ENCODE measurements around the gene SUGCT. TPM values are rescaled to one million over a fixed set of nuclear protein-coding genes. Genes with fewer than 3 reads are reported as not detected.

The SUGCT gene
- total and polyA plus RNA-seq, 7 donors, result 2.4 to 7.3 (median 3.2) TPM

DNA sequence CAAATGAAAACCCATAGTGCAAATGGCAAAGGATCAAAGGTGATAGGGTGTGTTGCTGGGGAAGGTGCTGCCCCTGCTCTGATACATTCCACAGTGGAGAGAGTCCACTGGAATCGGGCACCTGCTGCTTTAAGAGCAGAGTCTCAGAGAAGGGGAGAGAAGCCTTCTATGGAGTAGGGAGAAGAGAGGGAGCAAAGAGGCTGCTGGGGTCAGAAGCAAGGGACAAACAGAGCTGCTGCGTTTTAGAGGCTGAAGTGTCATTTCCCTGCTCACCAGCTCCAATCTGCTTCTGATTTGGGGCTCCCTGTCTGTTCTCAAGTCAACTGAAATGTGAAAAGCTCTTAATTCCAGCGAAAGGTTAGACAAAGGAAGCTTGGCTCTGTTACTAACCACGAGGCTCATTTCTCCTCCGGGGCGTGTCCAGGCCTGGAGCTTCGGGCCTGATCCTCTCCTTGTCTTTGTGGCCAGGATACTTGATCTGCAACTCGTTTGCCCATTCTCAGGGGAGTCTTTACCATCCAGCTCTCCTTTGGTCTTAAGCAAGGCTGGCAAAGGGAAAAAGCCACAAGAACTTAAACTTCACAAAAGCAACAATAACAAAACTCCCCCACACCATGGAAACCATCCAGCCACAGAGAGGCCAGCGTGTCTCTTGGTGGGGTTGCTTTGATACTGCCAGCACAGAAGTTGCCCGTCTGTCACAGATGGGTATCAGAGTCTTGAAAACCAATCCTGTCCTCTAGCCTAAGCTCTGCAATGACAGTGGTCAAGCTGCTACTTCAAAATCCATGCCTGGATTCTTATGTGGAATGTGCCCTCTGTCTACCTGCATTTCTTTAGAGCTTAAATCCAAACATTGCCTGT lies 692.6 kb downstream of the SUGCT start:
- no peak overlapping the region for H3K4me3 ChIP-seq

DNA sequence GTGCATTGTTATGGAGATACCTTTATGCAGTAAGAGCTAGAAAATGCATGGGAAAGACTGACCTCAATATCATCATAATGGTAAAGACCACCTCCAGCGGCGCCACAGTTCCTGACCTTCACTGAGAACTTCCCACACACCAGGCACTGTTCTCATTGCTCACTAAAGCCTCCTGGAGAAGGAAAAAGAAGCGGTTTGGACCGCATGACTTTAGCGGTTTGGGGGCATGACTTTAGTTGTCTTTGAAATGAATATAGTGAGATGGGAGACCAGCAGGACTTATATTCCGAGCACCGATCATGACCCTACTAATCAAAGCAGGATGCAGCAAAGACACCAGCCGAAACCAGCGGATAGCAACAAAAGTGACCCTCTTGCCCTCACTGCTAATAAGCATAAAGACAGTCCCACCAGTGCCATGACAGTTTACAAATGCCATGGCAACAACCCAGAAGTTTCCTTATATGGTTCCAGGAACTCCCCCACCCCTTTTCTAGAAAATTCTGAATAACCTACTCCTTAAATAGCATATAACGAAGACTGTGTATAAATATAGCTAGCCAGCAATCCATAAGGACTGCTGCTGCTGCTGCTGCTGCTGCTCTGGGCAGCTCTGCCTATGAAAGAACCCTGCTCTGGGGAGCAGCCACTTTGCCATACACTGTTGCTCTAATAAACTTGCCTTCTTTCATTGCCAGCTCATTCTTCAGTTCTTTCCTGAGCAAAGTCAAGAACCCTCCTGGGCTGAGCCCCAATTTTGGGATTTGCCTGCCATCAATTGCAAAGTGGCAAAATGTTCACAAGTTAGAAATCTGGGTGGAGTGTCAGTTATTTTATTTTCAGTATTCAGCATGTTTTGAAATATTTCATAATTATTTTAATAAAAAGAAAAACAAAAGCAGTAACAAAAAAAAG lies 694.1 kb downstream of the SUGCT start:
- WGBS, 3 donors, result 91 to 96% (median 92%) methylated on average over 10 of the region's 10 CpGs
- TF ChIP-seq, protein P1, sequence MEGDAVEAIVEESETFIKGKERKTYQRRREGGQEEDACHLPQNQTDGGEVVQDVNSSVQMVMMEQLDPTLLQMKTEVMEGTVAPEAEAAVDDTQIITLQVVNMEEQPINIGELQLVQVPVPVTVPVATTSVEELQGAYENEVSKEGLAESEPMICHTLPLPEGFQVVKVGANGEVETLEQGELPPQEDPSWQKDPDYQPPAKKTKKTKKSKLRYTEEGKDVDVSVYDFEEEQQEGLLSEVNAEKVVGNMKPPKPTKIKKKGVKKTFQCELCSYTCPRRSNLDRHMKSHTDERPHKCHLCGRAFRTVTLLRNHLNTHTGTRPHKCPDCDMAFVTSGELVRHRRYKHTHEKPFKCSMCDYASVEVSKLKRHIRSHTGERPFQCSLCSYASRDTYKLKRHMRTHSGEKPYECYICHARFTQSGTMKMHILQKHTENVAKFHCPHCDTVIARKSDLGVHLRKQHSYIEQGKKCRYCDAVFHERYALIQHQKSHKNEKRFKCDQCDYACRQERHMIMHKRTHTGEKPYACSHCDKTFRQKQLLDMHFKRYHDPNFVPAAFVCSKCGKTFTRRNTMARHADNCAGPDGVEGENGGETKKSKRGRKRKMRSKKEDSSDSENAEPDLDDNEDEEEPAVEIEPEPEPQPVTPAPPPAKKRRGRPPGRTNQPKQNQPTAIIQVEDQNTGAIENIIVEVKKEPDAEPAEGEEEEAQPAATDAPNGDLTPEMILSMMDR (IDR thresholded peaks at IDR 0.05), result no peak
- Histone ChIP-seq H3K4me1 (no peaks in the 10 kb centered on the region), H3K36me3 (ENCODE audit: insufficient read depth in 1 of 2, low read depth in 1 of 2) (no peaks in the 10 kb centered on the region), H3K27ac (no peak overlapping the region), H3K9me3 (no peaks in the 10 kb centered on the region), H3K4me3 (no peak overlapping the region), H3K27me3 (ENCODE audit: insufficient read depth in 3 of 3, low read length in 2 of 3) (no peaks in the 10 kb centered on the region)
- ATAC-seq (no peak), DNase-seq (no peak)
- intact Hi-C loops (cut with DNase I), result no loop called here

More for the DNA sequence above, 692.6 kb downstream of the SUGCT start:
- intact Hi-C loops (cut with DNase I), result no loop called here
- no peaks in the 10 kb centered on the region for H3K9me3 ChIP-seq
- no peaks in the 10 kb centered on the region for H3K27me3 ChIP-seq (ENCODE audit: insufficient read depth in 3 of 3, low read length in 2 of 3)
- H3K27ac ChIP-seq, result no peak overlapping the region
- ATAC-seq, result no peak
- H3K4me1 ChIP-seq, result no peaks in the 10 kb centered on the region
- TF ChIP-seq, protein P1 (IDR thresholded peaks at IDR 0.05), result no peak
- WGBS, 3 donors, result 43 to 51% (median 46%) methylated on average over 10 of the region's 10 CpGs
- DNase-seq, result peak in 1 of 2 donors; percentile 23
- H3K36me3 ChIP-seq (ENCODE audit: insufficient read depth in 1 of 2, low read depth in 1 of 2), result no peaks in the 10 kb centered on the region

DNA sequence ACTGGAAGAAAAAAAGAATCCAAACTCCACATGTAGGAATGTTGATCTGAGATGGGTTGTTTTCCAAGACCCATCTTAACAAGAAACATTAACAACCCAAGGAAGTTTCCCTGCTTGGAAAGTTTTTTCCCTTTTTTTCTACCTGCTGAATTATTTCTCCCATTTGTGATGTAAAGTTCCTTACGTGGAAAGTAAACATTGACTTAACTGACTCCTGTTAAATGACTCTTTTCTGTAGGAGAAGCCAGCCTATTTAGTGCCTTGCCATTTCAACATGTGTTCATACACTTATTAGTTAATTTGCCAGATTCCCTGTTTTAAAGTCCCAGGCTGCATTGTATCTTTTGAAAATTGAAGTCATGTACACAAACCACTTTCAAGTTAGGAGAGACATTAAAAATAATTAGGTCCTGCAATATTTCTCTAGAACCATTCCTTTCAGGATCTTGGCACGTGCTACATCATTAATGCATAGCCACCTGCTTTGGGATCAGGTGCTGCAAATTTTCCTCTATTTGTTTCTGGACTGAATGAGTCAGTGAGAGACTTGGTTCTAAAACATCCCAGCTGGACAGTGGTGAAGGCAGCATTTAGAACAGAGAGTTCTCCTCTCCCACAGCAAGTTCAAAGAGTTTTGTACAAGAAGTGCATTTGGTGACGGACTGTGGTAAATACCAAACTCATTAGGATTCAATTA lies 698.5 kb downstream of the SUGCT start:
- H3K4me1 ChIP-seq, result no peaks in the 10 kb centered on the region
- no peak overlapping the region for H3K27ac ChIP-seq
- H3K9me3 ChIP-seq, result no peaks in the 10 kb centered on the region
- H3K4me3 ChIP-seq, result no peak overlapping the region
- no peak for ATAC-seq
- DNase-seq, result no peak
- WGBS, 3 donors, result 69 to 76% (median 72%) methylated on average over 3 of the region's 3 CpGs
- intact Hi-C loops (cut with DNase I), result no loop called here
- H3K27me3 ChIP-seq (ENCODE audit: insufficient read depth in 3 of 3, low read length in 2 of 3), result no peaks in the 10 kb centered on the region
- no peaks in the 10 kb centered on the region for H3K36me3 ChIP-seq (ENCODE audit: insufficient read depth in 1 of 2, low read depth in 1 of 2)
- TF ChIP-seq, protein P1 (IDR thresholded peaks at IDR 0.05), result no peak

DNA sequence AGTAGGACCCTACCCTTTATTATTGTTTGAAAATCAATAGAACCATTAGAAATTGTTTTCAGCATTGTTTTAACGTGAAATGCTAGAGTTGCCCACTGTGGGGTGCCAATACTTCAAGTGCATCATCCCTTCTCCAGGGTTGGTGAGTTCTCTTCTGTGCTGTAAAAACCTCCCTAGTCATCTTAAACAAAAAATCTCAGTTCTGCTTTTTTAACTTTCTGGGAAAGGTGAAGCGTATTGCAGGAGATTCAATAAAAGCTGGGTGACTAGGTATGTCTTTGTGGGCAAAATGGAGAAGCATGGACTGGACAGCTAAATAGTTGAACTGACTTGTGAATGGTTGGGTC lies 699.1 kb downstream of the SUGCT start:
- 72 to 75% (median 73%) methylated on average over 2 of the region's 2 CpGs for WGBS, 3 donors
- H3K27me3 ChIP-seq (ENCODE audit: insufficient read depth in 3 of 3, low read length in 2 of 3), result no peaks in the 10 kb centered on the region
- no peak overlapping the region for H3K4me3 ChIP-seq
- H3K36me3 ChIP-seq (ENCODE audit: insufficient read depth in 1 of 2, low read depth in 1 of 2), result no peaks in the 10 kb centered on the region
- H3K4me1 ChIP-seq, result no peaks in the 10 kb centered on the region
- no peaks in the 10 kb centered on the region for H3K9me3 ChIP-seq
- DNase-seq (no peak), ATAC-seq (no peak)
- TF ChIP-seq, protein P1 (IDR thresholded peaks at IDR 0.05), result no peak
- intact Hi-C loops (cut with DNase I), result no loop called here
- H3K27ac ChIP-seq, result no peak overlapping the region
